Measurements from ENCODE around the gene CACHD1.

Gene CACHD1

GRCh38 chr1:64538389-64538788, 68.5 kb downstream of the CACHD1 start:
- Histone ChIP-seq H3K27ac (ENCODE audit: insufficient read depth in 1 of 2, low read depth in 1 of 2, low read length in 2 of 2, poor library complexity in 1 of 2, severe bottlenecking in 2 of 2) (no peak overlapping the region), H3K36me3 (ENCODE audit: control insufficient read depth in 4 of 4, insufficient read depth in 4 of 4, low read length in 3 of 4) (no peaks in the 10 kb centered on the region), H3K9me3 (ENCODE audit: control extremely low read depth in 1 of 5, control insufficient read depth in 4 of 5, insufficient read depth in 2 of 5, low read depth in 1 of 5, low read length in 4 of 5) (no peaks in the 10 kb centered on the region), H3K4me1 (ENCODE audit: control extremely low read depth in 1 of 4, control insufficient read depth in 4 of 4, insufficient read depth in 4 of 4, low read length in 3 of 4) (peaks cover 0 to 2% (median 0%) of the 10 kb centered on the region in 4 experiments), H3K4me3 (ENCODE audit: control insufficient read depth in 1 of 7, extremely low read depth in 1 of 7, insufficient read depth in 4 of 7, low read depth in 2 of 7, low read length in 6 of 7) (no peak overlapping the region), H3K27me3 (replicated peaks in 2 of 5; ENCODE audit: control insufficient read depth in 4 of 5, insufficient read depth in 5 of 5, low read length in 4 of 5) (no peaks in the 10 kb centered on the region)
- WGBS (ENCODE audit: insufficient coverage) = 100% methylated on average over 1 of the region's 3 CpGs
- CTCF ChIA-PET = no interaction called here
- POLR2A ChIA-PET = no interaction called here
- DNase-seq = no peak

- Histone ChIP-seq H3K27me3 (replicated peaks in 2 of 5; ENCODE audit: control insufficient read depth in 4 of 5, insufficient read depth in 5 of 5, low read length in 4 of 5) (no peaks in the 10 kb centered on the region), H3K27ac (ENCODE audit: insufficient read depth in 1 of 2, low read depth in 1 of 2, low read length in 2 of 2, poor library complexity in 1 of 2, severe bottlenecking in 2 of 2) (no peak overlapping the region), H3K9me3 (ENCODE audit: control extremely low read depth in 1 of 5, control insufficient read depth in 4 of 5, insufficient read depth in 2 of 5, low read depth in 1 of 5, low read length in 4 of 5) (no peaks in the 10 kb centered on the region), H3K4me1 (ENCODE audit: control extremely low read depth in 1 of 4, control insufficient read depth in 4 of 4, insufficient read depth in 4 of 4, low read length in 3 of 4) (peaks cover 0 to 2% (median 0%) of the 10 kb centered on the region in 4 experiments), H3K36me3 (ENCODE audit: control insufficient read depth in 4 of 4, insufficient read depth in 4 of 4, low read length in 3 of 4) (no peaks in the 10 kb centered on the region), H3K4me3 (ENCODE audit: control insufficient read depth in 1 of 7, extremely low read depth in 1 of 7, insufficient read depth in 4 of 7, low read depth in 2 of 7, low read length in 6 of 7) (no peak overlapping the region)
- CTCF ChIA-PET = no interaction called here
- POLR2A ChIA-PET = no interaction called here
- no peak for DNase-seq
- 100% methylated on average over 1 of the region's 3 CpGs for WGBS (ENCODE audit: insufficient coverage)
These were observed 69.4 kb downstream of the CACHD1 start for GRCh38 chr1:64539289-64539688.

- Histone ChIP-seq H3K36me3 (ENCODE audit: control insufficient read depth in 4 of 4, insufficient read depth in 4 of 4, low read length in 3 of 4) (no peaks in the 10 kb centered on the region), H3K27ac (ENCODE audit: insufficient read depth in 1 of 2, low read depth in 1 of 2, low read length in 2 of 2, poor library complexity in 1 of 2, severe bottlenecking in 2 of 2) (no peak overlapping the region), H3K4me3 (ENCODE audit: control insufficient read depth in 1 of 7, extremely low read depth in 1 of 7, insufficient read depth in 4 of 7, low read depth in 2 of 7, low read length in 6 of 7) (no peak overlapping the region), H3K4me1 (ENCODE audit: control extremely low read depth in 1 of 4, control insufficient read depth in 4 of 4, insufficient read depth in 4 of 4, low read length in 3 of 4) (peaks cover 0 to 2% (median 0%) of the 10 kb centered on the region in 4 experiments), H3K27me3 (replicated peaks in 2 of 5; ENCODE audit: control insufficient read depth in 4 of 5, insufficient read depth in 5 of 5, low read length in 4 of 5) (no peaks in the 10 kb centered on the region), H3K9me3 (ENCODE audit: control extremely low read depth in 1 of 5, control insufficient read depth in 4 of 5, insufficient read depth in 2 of 5, low read depth in 1 of 5, low read length in 4 of 5) (no peaks in the 10 kb centered on the region)
- DNase-seq = peak in 2 of 3 donors; percentile 19
- POLR2A ChIA-PET = no interaction called here
- 100% methylated on average over 2 of the region's 2 CpGs for WGBS (ENCODE audit: insufficient coverage)
- CTCF ChIA-PET = no interaction called here
These were observed 69.9 kb downstream of the CACHD1 start for GRCh38 chr1:64539781-64540218.

GRCh38 chr1:64540265-64540791, 70.4 kb downstream of the CACHD1 start:
- H3K27ac ChIP-seq (ENCODE audit: insufficient read depth in 1 of 2, low read depth in 1 of 2, low read length in 2 of 2, poor library complexity in 1 of 2, severe bottlenecking in 2 of 2) = no peak overlapping the region
- WGBS (ENCODE audit: insufficient coverage) = 84% methylated on average over 4 of the region's 6 CpGs
- DNase-seq = peak in 2 of 3 donors; percentile 17 to 24
- no peak overlapping the region for H3K4me3 ChIP-seq (ENCODE audit: control insufficient read depth in 1 of 7, extremely low read depth in 1 of 7, insufficient read depth in 4 of 7, low read depth in 2 of 7, low read length in 6 of 7)
- ChIA-PET POLR2A (no interaction called here), CTCF (no interaction called here)
- H3K9me3 ChIP-seq (ENCODE audit: control extremely low read depth in 1 of 5, control insufficient read depth in 4 of 5, insufficient read depth in 2 of 5, low read depth in 1 of 5, low read length in 4 of 5) = no peaks in the 10 kb centered on the region
- H3K27me3 ChIP-seq (replicated peaks in 2 of 5; ENCODE audit: control insufficient read depth in 4 of 5, insufficient read depth in 5 of 5, low read length in 4 of 5) = no peaks in the 10 kb centered on the region
- H3K36me3 ChIP-seq (ENCODE audit: control insufficient read depth in 4 of 4, insufficient read depth in 4 of 4, low read length in 3 of 4) = no peaks in the 10 kb centered on the region
- H3K4me1 ChIP-seq (ENCODE audit: control extremely low read depth in 1 of 4, control insufficient read depth in 4 of 4, insufficient read depth in 4 of 4, low read length in 3 of 4) = peaks cover 0 to 2% (median 0%) of the 10 kb centered on the region in 4 experiments

GRCh38 chr1:64542118-64542517, 72.2 kb downstream of the CACHD1 start:
- no peak overlapping the region for H3K27ac ChIP-seq (ENCODE audit: insufficient read depth in 1 of 2, low read depth in 1 of 2, low read length in 2 of 2, poor library complexity in 1 of 2, severe bottlenecking in 2 of 2)
- CTCF ChIA-PET = interaction anchor here (0.6 to 1.7 kb wide), 2 partner anchors 29 to 237 kb away, joined by 3 to 5 read pairs; no protein-coding TSS in a partner anchor
- POLR2A ChIA-PET = no interaction called here
- no peaks in the 10 kb centered on the region for H3K36me3 ChIP-seq (ENCODE audit: control insufficient read depth in 4 of 4, insufficient read depth in 4 of 4, low read length in 3 of 4)
- H3K4me1 ChIP-seq (ENCODE audit: control extremely low read depth in 1 of 4, control insufficient read depth in 4 of 4, insufficient read depth in 4 of 4, low read length in 3 of 4) = peaks cover 0 to 2% (median 0%) of the 10 kb centered on the region in 4 experiments
- WGBS (ENCODE audit: insufficient coverage) = 100% methylated on average over 2 of the region's 4 CpGs
- no peak overlapping the region for H3K4me3 ChIP-seq (ENCODE audit: control insufficient read depth in 1 of 7, extremely low read depth in 1 of 7, insufficient read depth in 4 of 7, low read depth in 2 of 7, low read length in 6 of 7)
- no peaks in the 10 kb centered on the region for H3K9me3 ChIP-seq (ENCODE audit: control extremely low read depth in 1 of 5, control insufficient read depth in 4 of 5, insufficient read depth in 2 of 5, low read depth in 1 of 5, low read length in 4 of 5)
- DNase-seq = no peak
- H3K27me3 ChIP-seq (replicated peaks in 2 of 5; ENCODE audit: control insufficient read depth in 4 of 5, insufficient read depth in 5 of 5, low read length in 4 of 5) = no peaks in the 10 kb centered on the region

GRCh38 chr1:64543831-64544230, 73.9 kb downstream of the CACHD1 start:
- Histone ChIP-seq H3K4me3 (ENCODE audit: control insufficient read depth in 1 of 7, extremely low read depth in 1 of 7, insufficient read depth in 4 of 7, low read depth in 2 of 7, low read length in 6 of 7) (no peak overlapping the region), H3K27ac (ENCODE audit: insufficient read depth in 1 of 2, low read depth in 1 of 2, low read length in 2 of 2, poor library complexity in 1 of 2, severe bottlenecking in 2 of 2) (no peak overlapping the region), H3K9me3 (ENCODE audit: control extremely low read depth in 1 of 5, control insufficient read depth in 4 of 5, insufficient read depth in 2 of 5, low read depth in 1 of 5, low read length in 4 of 5) (no peaks in the 10 kb centered on the region), H3K36me3 (ENCODE audit: control insufficient read depth in 4 of 4, insufficient read depth in 4 of 4, low read length in 3 of 4) (no peaks in the 10 kb centered on the region), H3K27me3 (replicated peaks in 2 of 5; ENCODE audit: control insufficient read depth in 4 of 5, insufficient read depth in 5 of 5, low read length in 4 of 5) (no peaks in the 10 kb centered on the region), H3K4me1 (ENCODE audit: control extremely low read depth in 1 of 4, control insufficient read depth in 4 of 4, insufficient read depth in 4 of 4, low read length in 3 of 4) (peaks cover 0 to 2% (median 0%) of the 10 kb centered on the region in 4 experiments)
- 100% methylated on average over 1 of the region's 4 CpGs for WGBS (ENCODE audit: insufficient coverage)
- ChIA-PET CTCF (interaction anchor here (1.7 kb wide), 1 partner anchor 30 kb away, joined by 5 read pairs; no protein-coding TSS in a partner anchor), POLR2A (no interaction called here)
- DNase-seq = no peak

- ChIA-PET POLR2A (no interaction called here), CTCF (no interaction called here)
- no peaks in the 10 kb centered on the region for H3K4me1 ChIP-seq (ENCODE audit: control extremely low read depth in 1 of 4, control insufficient read depth in 4 of 4, insufficient read depth in 4 of 4, low read length in 3 of 4)
- no peaks in the 10 kb centered on the region for H3K9me3 ChIP-seq (ENCODE audit: control extremely low read depth in 1 of 5, control insufficient read depth in 4 of 5, insufficient read depth in 2 of 5, low read depth in 1 of 5, low read length in 4 of 5)
- no peak overlapping the region for H3K4me3 ChIP-seq (ENCODE audit: control insufficient read depth in 1 of 7, extremely low read depth in 1 of 7, insufficient read depth in 4 of 7, low read depth in 2 of 7, low read length in 6 of 7)
- H3K27ac ChIP-seq (ENCODE audit: insufficient read depth in 1 of 2, low read depth in 1 of 2, low read length in 2 of 2, poor library complexity in 1 of 2, severe bottlenecking in 2 of 2) = no peak overlapping the region
- H3K36me3 ChIP-seq (ENCODE audit: control insufficient read depth in 4 of 4, insufficient read depth in 4 of 4, low read length in 3 of 4) = peaks cover 0 to 2% (median 0%) of the 10 kb centered on the region in 4 experiments
- no peak for DNase-seq
- H3K27me3 ChIP-seq (replicated peaks in 2 of 5; ENCODE audit: control insufficient read depth in 4 of 5, insufficient read depth in 5 of 5, low read length in 4 of 5) = no peaks in the 10 kb centered on the region
- 100% methylated on average over 1 of the region's 6 CpGs for WGBS (ENCODE audit: insufficient coverage)
These were observed 75.4 kb downstream of the CACHD1 start for GRCh38 chr1:64545118-64545843.
